Measurements from ENCODE around the gene EML4. TPM values are rescaled to one million over a fixed set of nuclear protein-coding genes. Genes with fewer than 3 reads are reported as not detected.

The EML4 gene
- total and polyA plus RNA-seq, 2 donors from 2014 or later: 13.0 to 53.6 TPM

GRCh38 chr2:42331569-42332284, 162.6 kb downstream of the EML4 start:
- Histone ChIP-seq H3K4me3 (ENCODE audit: low read length in 3 of 3) (no peak overlapping the region), H3K4me1 (ENCODE audit: control insufficient read depth in 2 of 3, insufficient read depth in 2 of 3, low read depth in 1 of 3, low read length in 3 of 3) (peaks cover 0 to 3% (median 2%) of the 10 kb centered on the region in 3 donors), H3K27ac (ENCODE audit: low read depth in 2 of 2, low read length in 2 of 2) (no peak overlapping the region), H3K9me3 (ENCODE audit: control insufficient read depth in 2 of 3, insufficient read depth in 1 of 3, low read length in 3 of 3) (no peaks in the 10 kb centered on the region), H3K27me3 (ENCODE audit: control insufficient read depth, insufficient read depth, low read length) (no peaks in the 10 kb centered on the region), H3K9ac (ENCODE audit: low read length in 3 of 3) (no peak overlapping the region), H3K36me3 (ENCODE audit: control insufficient read depth in 2 of 3, insufficient read depth in 3 of 3, low read length in 3 of 3) (peaks cover 11 to 35% (median 19%) of the 10 kb centered on the region in 3 donors)
- no peak for DNase-seq
- FAIRE-seq: no peak
- no peak for TF ChIP-seq CTCF (IDR thresholded peaks at IDR 0.05; ENCODE audit: borderline replicate concordance, extremely low read depth, insufficient read depth)
- intact Hi-C loops (cut with DNase I): no loop called here

GRCh38 chr2:42332575-42332974, 163.4 kb downstream of the EML4 start:
- peaks cover 8 to 35% (median 19%) of the 10 kb centered on the region in 3 donors for H3K36me3 ChIP-seq (ENCODE audit: control insufficient read depth in 2 of 3, insufficient read depth in 3 of 3, low read length in 3 of 3)
- no peak for DNase-seq

GRCh38 chr2:42333579-42333978, 164.4 kb downstream of the EML4 start:
- no peak overlapping the region for H3K27ac ChIP-seq (ENCODE audit: low read depth in 2 of 2, low read length in 2 of 2)
- H3K4me3 ChIP-seq (ENCODE audit: low read length in 3 of 3): no peak overlapping the region
- no peaks in the 10 kb centered on the region for H3K27me3 ChIP-seq (ENCODE audit: control insufficient read depth, insufficient read depth, low read length)
- DNase-seq (no peak), FAIRE-seq (no peak)
- no peak for TF ChIP-seq CTCF (IDR thresholded peaks at IDR 0.05; ENCODE audit: borderline replicate concordance, extremely low read depth, insufficient read depth)
- peaks cover 8 to 35% (median 19%) of the 10 kb centered on the region in 3 donors for H3K36me3 ChIP-seq (ENCODE audit: control insufficient read depth in 2 of 3, insufficient read depth in 3 of 3, low read length in 3 of 3)
- H3K9ac ChIP-seq (ENCODE audit: low read length in 3 of 3): no peak overlapping the region
- H3K9me3 ChIP-seq (ENCODE audit: control insufficient read depth in 2 of 3, insufficient read depth in 1 of 3, low read length in 3 of 3): no peaks in the 10 kb centered on the region
- intact Hi-C loops (cut with DNase I): no loop called here
- H3K4me1 ChIP-seq (ENCODE audit: control insufficient read depth in 2 of 3, insufficient read depth in 2 of 3, low read depth in 1 of 3, low read length in 3 of 3): peaks cover 0 to 2% (median 0%) of the 10 kb centered on the region in 3 donors

More at GRCh38 chr2:42332575-42332974, 163.4 kb downstream of the EML4 start:
- TF ChIP-seq CTCF (IDR thresholded peaks at IDR 0.05; ENCODE audit: borderline replicate concordance, extremely low read depth, insufficient read depth): no peak
- peaks cover 0 to 3% (median 2%) of the 10 kb centered on the region in 3 donors for H3K4me1 ChIP-seq (ENCODE audit: control insufficient read depth in 2 of 3, insufficient read depth in 2 of 3, low read depth in 1 of 3, low read length in 3 of 3)
- no peaks in the 10 kb centered on the region for H3K9me3 ChIP-seq (ENCODE audit: control insufficient read depth in 2 of 3, insufficient read depth in 1 of 3, low read length in 3 of 3)
- no peak overlapping the region for H3K4me3 ChIP-seq (ENCODE audit: low read length in 3 of 3)
- no peak overlapping the region for H3K9ac ChIP-seq (ENCODE audit: low read length in 3 of 3)
- intact Hi-C loops (cut with DNase I): no loop called here
- no peak for FAIRE-seq
- no peaks in the 10 kb centered on the region for H3K27me3 ChIP-seq (ENCODE audit: control insufficient read depth, insufficient read depth, low read length)
- H3K27ac ChIP-seq (ENCODE audit: low read depth in 2 of 2, low read length in 2 of 2): no peak overlapping the region
